Measurements from ENCODE around the gene MADCAM1.

Gene MADCAM1

GRCh38 chr19:511101-511851 is 15.0 kb downstream of the MADCAM1 start:
- Histone ChIP-seq H3K9me2 (replicated peaks; ENCODE audit: low read depth, low read length) (no peaks in the 10 kb centered on the region), H3K27me3 (ENCODE audit: insufficient read depth, low read length, poor library complexity, severe bottlenecking) (no peaks in the 10 kb centered on the region), H3K9ac (ENCODE audit: low read depth, low read length, poor library complexity, severe bottlenecking) (peak overlapping the region; percentile 69), H3F3A (ENCODE audit: low read depth) (no peaks in the 10 kb centered on the region; the same call in 1 of the 2 replicates), H3K4me1 (ENCODE audit: insufficient read depth, low read length, poor library complexity, severe bottlenecking) (peaks cover 25% of the 10 kb centered on the region), H4K20me1 (ENCODE audit: insufficient read depth, low read length, poor library complexity, severe bottlenecking) (no peaks in the 10 kb centered on the region), H3K4me3 (ENCODE audit: low read length, poor library complexity, severe bottlenecking) (peak overlapping the region; percentile 74), H3K9me3 (ENCODE audit: insufficient read depth, low read depth, low read length) (no peaks in the 10 kb centered on the region), H3K36me3 (ENCODE audit: insufficient read depth, low read length) (no peaks in the 10 kb centered on the region), H3K4me2 (ENCODE audit: low read depth, low read length, poor library complexity, severe bottlenecking) (peak overlapping the region; percentile 76), H2AFZ (ENCODE audit: low read length) (peak overlapping the region; percentile 34), H3K79me2 (ENCODE audit: insufficient read depth, low read length) (peaks cover 11% of the 10 kb centered on the region)
- TF ChIP-seq CTCF (conservative IDR thresholded peaks at IDR 0.05; ENCODE audit: low read length), result no peak
- no peak for TF ChIP-seq EZH2phosphoT487 (IDR thresholded peaks at IDR 0.05; ENCODE audit: borderline replicate concordance)

GRCh38 chr19:512547-513365 is 16.5 kb downstream of the MADCAM1 start:
- Histone ChIP-seq H3K4me1 (ENCODE audit: insufficient read depth, low read length, poor library complexity, severe bottlenecking) (peaks cover 22% of the 10 kb centered on the region), H3K4me3 (ENCODE audit: low read length, poor library complexity, severe bottlenecking) (no peak overlapping the region), H3K27me3 (ENCODE audit: insufficient read depth, low read length, poor library complexity, severe bottlenecking) (no peaks in the 10 kb centered on the region), H3K9me2 (replicated peaks; ENCODE audit: low read depth, low read length) (no peaks in the 10 kb centered on the region), H3K79me2 (ENCODE audit: insufficient read depth, low read length) (peaks cover 11% of the 10 kb centered on the region), H4K20me1 (ENCODE audit: insufficient read depth, low read length, poor library complexity, severe bottlenecking) (no peaks in the 10 kb centered on the region), H3K4me2 (ENCODE audit: low read depth, low read length, poor library complexity, severe bottlenecking) (no peak overlapping the region), H3K9ac (ENCODE audit: low read depth, low read length, poor library complexity, severe bottlenecking) (no peak overlapping the region), H3K9me3 (ENCODE audit: insufficient read depth, low read depth, low read length) (no peaks in the 10 kb centered on the region), H3F3A (ENCODE audit: low read depth) (no peaks in the 10 kb centered on the region), H3K36me3 (ENCODE audit: insufficient read depth, low read length) (no peaks in the 10 kb centered on the region), H2AFZ (ENCODE audit: low read length) (no peak overlapping the region)
- no peak for TF ChIP-seq EZH2phosphoT487 (IDR thresholded peaks at IDR 0.05; ENCODE audit: borderline replicate concordance)
- no peak for TF ChIP-seq CTCF (conservative IDR thresholded peaks at IDR 0.05; ENCODE audit: low read length)

- no peak overlapping the region for H3K4me2 ChIP-seq (ENCODE audit: low read depth, low read length, poor library complexity, severe bottlenecking)
- H2AFZ ChIP-seq (ENCODE audit: low read length), result no peak overlapping the region
- no peaks in the 10 kb centered on the region for H3F3A ChIP-seq (ENCODE audit: low read depth)
- no peaks in the 10 kb centered on the region for H3K9me2 ChIP-seq (replicated peaks; ENCODE audit: low read depth, low read length)
- no peak overlapping the region for H3K4me3 ChIP-seq (ENCODE audit: low read length, poor library complexity, severe bottlenecking)
- no peaks in the 10 kb centered on the region for H3K36me3 ChIP-seq (ENCODE audit: insufficient read depth, low read length)
- H3K79me2 ChIP-seq (ENCODE audit: insufficient read depth, low read length), result peaks cover 4% of the 10 kb centered on the region; the same call in 1 of the 2 replicates
- H4K20me1 ChIP-seq (ENCODE audit: insufficient read depth, low read length, poor library complexity, severe bottlenecking), result no peaks in the 10 kb centered on the region
- no peaks in the 10 kb centered on the region for H3K27me3 ChIP-seq (ENCODE audit: insufficient read depth, low read length, poor library complexity, severe bottlenecking)
- no peak overlapping the region for H3K9ac ChIP-seq (ENCODE audit: low read depth, low read length, poor library complexity, severe bottlenecking)
- no peaks in the 10 kb centered on the region for H3K9me3 ChIP-seq (ENCODE audit: insufficient read depth, low read depth, low read length)
- H3K4me1 ChIP-seq (ENCODE audit: insufficient read depth, low read length, poor library complexity, severe bottlenecking), result peaks cover 16% of the 10 kb centered on the region
- no peak for TF ChIP-seq EZH2phosphoT487 (IDR thresholded peaks at IDR 0.05; ENCODE audit: borderline replicate concordance)
- TF ChIP-seq CTCF (conservative IDR thresholded peaks at IDR 0.05; ENCODE audit: low read length), result no peak
These were observed 17.3 kb downstream of the MADCAM1 start for GRCh38 chr19:513368-514165.
